ENCODE results near the gene PRKCQ.

- TF ChIP-seq CTCF (IDR thresholded peaks at IDR 0.05; ENCODE audit: low read depth, low read length, missing input control) = no peak
- no peak for TF ChIP-seq FOXA1 (IDR thresholded peaks at IDR 0.05)
- no peak for TF ChIP-seq TAF1 (conservative IDR thresholded peaks at IDR 0.05)
Measured at GRCh38 chr10:6465437-6465836, 114.6 kb downstream of the PRKCQ start.

All from liver (tissue), 3 donors.